Tibial nerve (tissue), 4 donors: Measurements from ENCODE around the gene ATF5. TPM values are rescaled to one million over a fixed set of nuclear protein-coding genes. Genes with fewer than 3 reads are reported as not detected.
"Not testable (repeated sequence)": the region's sequence is repeated elsewhere in the genome, so short reads cannot be mapped to it uniquely, and the experiment has no call there.

Source experiments
- DNase-seq, 2 donors: peaks; one replicate each; pipeline ENCODE4 v3.0.0-alpha.2; 2019; ENCODE audit warnings: low spot score in 2 of 2
- H3K27ac ChIP-seq, 4 donors: fragments of 200-600 bp; sonication (generic) in 3 of 4; one replicate each; pipeline ENCODE4 v1.5.1; 2017 to 2019; ENCODE audit warnings: mild to moderate bottlenecking in 1 of 4
- H3K27me3 ChIP-seq, 2 donors: fragments of 200-600 bp; sonication (generic) in 1 of 2; one replicate each; pipeline versions ENCODE4 v1.5.1 to v1.6.0; 2017 to 2019
- H3K36me3 ChIP-seq, 3 donors: fragments of 200-600 bp; sonication (generic); one replicate each; pipeline ENCODE4 v1.5.1; 2018 to 2019
- H3K4me1 ChIP-seq, 4 donors: fragments of 200-600 bp; sonication (generic) in 3 of 4; one replicate each; pipeline ENCODE4 v1.5.1; 2017 to 2019
- H3K4me3 ChIP-seq, 4 donors: fragments of 200-600 bp; sonication (generic) in 3 of 4; one replicate each; pipeline ENCODE4 v1.5.1; 2017 to 2019; ENCODE audit warnings: mild to moderate bottlenecking in 1 of 4, moderate library complexity in 1 of 4
- H3K9me3 ChIP-seq, 4 donors: fragments of 200-600 bp; sonication (generic) in 3 of 4; one replicate each; pipeline ENCODE4 v1.5.1; 2017 to 2019
- EP300 ChIP-seq, 2 donors: sonication (generic); formaldehyde crosslinking; IDR thresholded peaks; one replicate each; pipeline ENCODE4 v1.6.1; 2017; ENCODE audit warnings: antibody characterized with exemption in 2 of 2, mild to moderate bottlenecking in 1 of 2
- POLR2A ChIP-seq, 2 donors: fragments of 450-650 bp; IDR thresholded peaks; one replicate each; pipeline ENCODE4 v1.6.1; 2017; ENCODE audit warnings: antibody characterized with exemption in 2 of 2, mild to moderate bottlenecking in 2 of 2, moderate library complexity in 2 of 2
- WGBS, 2 donors: methylation state at CpG; one replicate each; pipeline ENCODE4 v1.1.5; 2018; 5-methylcytosine and 5-hydroxymethylcytosine counted together
- total RNA-seq, 4 donors: library from RNA; depleted of rRNA; stranded (reverse); fragments of >200 nt; gene quantifications; one replicate each; pipeline ENCODE4 v1.1.0, GENCODE V29; 2016
- TF ChIP-seq, protein P1 (sequence below), 5 experiments: fragments of 200-600 bp in 3 of 5; fragments of 450-650 bp in 2 of 5; sonication (generic) in 3 of 5; IDR thresholded peaks; one replicate each; pipeline ENCODE4 v1.5.1; 2016 to 2019; ENCODE audit warnings: antibody characterized with exemption in 5 of 5, mild to moderate bottlenecking in 3 of 5, moderate library complexity in 2 of 5

ATF5 gene
- total RNA-seq, 4 donors from 2014 or later, result 12.6 to 19.0 (median 14.8) TPM

DNA sequence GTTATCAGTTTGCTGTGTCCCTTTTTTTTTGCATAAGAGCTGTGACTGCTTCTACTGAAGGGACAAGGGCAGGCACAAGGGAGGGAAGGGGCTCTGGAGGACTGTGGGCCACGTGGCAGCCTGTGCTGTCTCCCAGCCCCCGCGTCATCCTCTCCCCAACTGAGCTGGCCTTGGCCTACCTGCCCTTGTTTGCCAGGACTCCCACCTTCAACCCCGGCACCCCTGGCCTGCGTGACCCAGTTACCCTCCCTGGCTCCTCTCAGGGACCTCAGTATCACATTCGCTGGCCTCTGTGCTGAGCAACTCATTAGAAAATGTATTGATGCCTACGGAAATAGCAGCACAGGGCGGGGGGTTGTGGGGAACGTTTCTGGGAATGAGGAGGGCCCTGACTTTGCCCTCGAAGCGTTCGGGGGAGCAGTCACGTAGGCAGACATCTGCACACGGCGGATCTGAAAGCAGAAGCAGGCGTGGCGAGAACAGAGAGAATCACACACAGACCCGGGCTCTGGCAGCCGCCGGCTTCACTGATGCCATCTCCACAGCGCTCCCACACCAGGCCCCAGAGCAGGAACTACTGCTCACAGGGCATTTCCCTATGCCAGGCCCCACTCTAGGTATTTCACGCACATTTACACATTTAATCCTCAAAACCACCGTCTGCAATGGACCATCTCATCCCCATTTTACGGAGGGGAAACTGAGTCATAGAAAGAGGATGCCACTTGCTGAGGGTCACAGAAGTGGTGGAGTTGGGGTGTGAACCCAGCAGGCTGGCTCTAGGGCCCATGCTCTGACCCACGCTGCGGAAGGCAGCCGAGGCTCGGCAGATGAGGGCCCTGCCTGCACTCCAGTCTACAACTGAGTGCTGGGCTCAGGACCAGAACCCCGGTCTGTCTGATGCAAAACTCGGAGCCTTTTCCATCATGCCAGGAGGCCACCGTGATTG is 5.7 kb upstream of the ATF5 start:
- no peaks in the 10 kb centered on the region for H3K9me3 ChIP-seq
- no peak overlapping the region for H3K4me3 ChIP-seq
- no peak for TF ChIP-seq POLR2A (IDR thresholded peaks at IDR 0.05)
- TF ChIP-seq, protein P1, sequence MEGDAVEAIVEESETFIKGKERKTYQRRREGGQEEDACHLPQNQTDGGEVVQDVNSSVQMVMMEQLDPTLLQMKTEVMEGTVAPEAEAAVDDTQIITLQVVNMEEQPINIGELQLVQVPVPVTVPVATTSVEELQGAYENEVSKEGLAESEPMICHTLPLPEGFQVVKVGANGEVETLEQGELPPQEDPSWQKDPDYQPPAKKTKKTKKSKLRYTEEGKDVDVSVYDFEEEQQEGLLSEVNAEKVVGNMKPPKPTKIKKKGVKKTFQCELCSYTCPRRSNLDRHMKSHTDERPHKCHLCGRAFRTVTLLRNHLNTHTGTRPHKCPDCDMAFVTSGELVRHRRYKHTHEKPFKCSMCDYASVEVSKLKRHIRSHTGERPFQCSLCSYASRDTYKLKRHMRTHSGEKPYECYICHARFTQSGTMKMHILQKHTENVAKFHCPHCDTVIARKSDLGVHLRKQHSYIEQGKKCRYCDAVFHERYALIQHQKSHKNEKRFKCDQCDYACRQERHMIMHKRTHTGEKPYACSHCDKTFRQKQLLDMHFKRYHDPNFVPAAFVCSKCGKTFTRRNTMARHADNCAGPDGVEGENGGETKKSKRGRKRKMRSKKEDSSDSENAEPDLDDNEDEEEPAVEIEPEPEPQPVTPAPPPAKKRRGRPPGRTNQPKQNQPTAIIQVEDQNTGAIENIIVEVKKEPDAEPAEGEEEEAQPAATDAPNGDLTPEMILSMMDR (IDR thresholded peaks at IDR 0.05), result no peak
- TF ChIP-seq EP300 (IDR thresholded peaks at IDR 0.05), result no peak
- no peak for DNase-seq
- no peaks in the 10 kb centered on the region for H3K27me3 ChIP-seq
- peaks cover 0 to 72% (median 0%) of the 10 kb centered on the region in 3 donors for H3K36me3 ChIP-seq
- H3K27ac ChIP-seq, result no peak overlapping the region
- 86 to 92% methylated on average over 31 of the region's 31 CpGs for WGBS, 2 donors
- peaks cover 0 to 48% (median 20%) of the 10 kb centered on the region in 4 donors for H3K4me1 ChIP-seq

GRCh38 chr19:49924004-49924880 is 4.8 kb upstream of the ATF5 start:
- H3K4me3 ChIP-seq, result no peak overlapping the region
- no peak for DNase-seq
- 71 to 73% methylated on average over 21 to 25 of the region's 25 CpGs for WGBS, 2 donors
- peaks cover 0 to 72% (median 0%) of the 10 kb centered on the region in 3 donors for H3K36me3 ChIP-seq
- H3K27me3 ChIP-seq, result no peaks in the 10 kb centered on the region
- H3K4me1 ChIP-seq, result peaks cover 0 to 52% (median 23%) of the 10 kb centered on the region in 4 donors
- no peak overlapping the region for H3K27ac ChIP-seq
- H3K9me3 ChIP-seq, result no peaks in the 10 kb centered on the region
- no peak for TF ChIP-seq POLR2A (IDR thresholded peaks at IDR 0.05)
- TF ChIP-seq EP300 (IDR thresholded peaks at IDR 0.05), result no peak
- TF ChIP-seq, protein P1 (IDR thresholded peaks at IDR 0.05), result no peak

GRCh38 chr19:49924881-49925210 is 4.2 kb upstream of the ATF5 start:
- not testable (repeated sequence) for H3K4me3 ChIP-seq, H3K27me3 ChIP-seq, DNase-seq, H3K27ac ChIP-seq, H3K9me3 ChIP-seq
- WGBS, 2 donors, result 86 to 88% methylated on average over 13 of the region's 13 CpGs
- peaks cover 0 to 72% (median 0%) of the 10 kb centered on the region in 3 donors for H3K36me3 ChIP-seq
- peaks cover 0 to 53% (median 23%) of the 10 kb centered on the region in 4 donors for H3K4me1 ChIP-seq

- Histone ChIP-seq H3K4me3 (no peak overlapping the region), H3K27ac (no peak overlapping the region), H3K36me3 (peaks cover 0 to 70% (median 0%) of the 10 kb centered on the region in 3 donors), H3K9me3 (no peaks in the 10 kb centered on the region), H3K4me1 (peaks cover 0 to 59% (median 24%) of the 10 kb centered on the region in 4 donors), H3K27me3 (no peaks in the 10 kb centered on the region)
- 92 to 94% methylated on average over 5 of the region's 5 CpGs for WGBS, 2 donors
- no peak for DNase-seq
- TF ChIP-seq, protein P1 (IDR thresholded peaks at IDR 0.05), result no peak
- TF ChIP-seq EP300 (IDR thresholded peaks at IDR 0.05), result no peak
- TF ChIP-seq POLR2A (IDR thresholded peaks at IDR 0.05), result no peak
Observed at GRCh38 chr19:49925486-49925885, 3.5 kb upstream of the ATF5 start.

DNA sequence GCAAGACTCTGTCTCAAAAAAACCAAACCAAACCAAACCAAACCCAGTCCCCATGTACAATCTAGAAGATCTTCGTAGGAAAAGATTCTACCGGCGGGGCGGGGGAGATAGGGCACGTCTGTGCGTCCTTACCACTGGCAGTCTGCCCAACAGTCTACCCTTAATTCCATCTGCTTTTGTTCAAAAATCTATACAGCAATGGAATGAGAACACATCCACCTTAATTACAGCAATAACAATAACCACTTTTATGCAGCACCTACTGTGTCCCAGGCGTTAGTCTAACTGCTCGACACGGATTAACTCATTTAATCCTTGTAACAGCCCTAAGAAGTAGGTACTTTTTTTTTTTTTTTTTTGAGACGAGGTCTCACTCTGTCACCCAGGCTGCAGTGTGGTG is 2.5 kb upstream of the ATF5 start:
- Histone ChIP-seq H3K4me3 (no peak overlapping the region), H3K9me3 (no peaks in the 10 kb centered on the region), H3K4me1 (peaks cover 0 to 62% (median 26%) of the 10 kb centered on the region in 4 donors), H3K36me3 (peaks cover 0 to 60% (median 0%) of the 10 kb centered on the region in 3 donors), H3K27ac (no peak overlapping the region), H3K27me3 (no peaks in the 10 kb centered on the region)
- TF ChIP-seq, protein P1 (IDR thresholded peaks at IDR 0.05), result no peak
- no peak for TF ChIP-seq POLR2A (IDR thresholded peaks at IDR 0.05)
- no peak for TF ChIP-seq EP300 (IDR thresholded peaks at IDR 0.05)
- DNase-seq, result no peak
- WGBS, 2 donors, result 84 to 93% methylated on average over 10 of the region's 10 CpGs
